Gastrocnemius medialis (tissue), 4 donors: ENCODE results near the gene TSC22D4.

ENCODE experiments used
- POLR2A ChIP-seq, 2 donors: fragments of 450-650 bp; IDR thresholded peaks; one replicate each; pipeline ENCODE4 v1.6.1; 2017; ENCODE audit warnings: antibody characterized with exemption in 2 of 2, mild to moderate bottlenecking in 2 of 2, moderate library complexity in 2 of 2
- TF ChIP-seq, protein P1 (sequence below), 5 experiments: fragments of 450-650 bp in 3 of 5; fragments of 200-600 bp in 2 of 5; sonication (generic) in 2 of 5; IDR thresholded peaks in 4 of 5; conservative IDR thresholded peaks in 1 of 5; 1 replicate in 4 of 5; 2 replicates in 1 of 5; pipeline ENCODE4 v1.5.1; 2016 to 2019; ENCODE audit warnings: antibody characterized with exemption in 5 of 5, mild to moderate bottlenecking in 3 of 5, moderate library complexity in 3 of 5

DNA sequence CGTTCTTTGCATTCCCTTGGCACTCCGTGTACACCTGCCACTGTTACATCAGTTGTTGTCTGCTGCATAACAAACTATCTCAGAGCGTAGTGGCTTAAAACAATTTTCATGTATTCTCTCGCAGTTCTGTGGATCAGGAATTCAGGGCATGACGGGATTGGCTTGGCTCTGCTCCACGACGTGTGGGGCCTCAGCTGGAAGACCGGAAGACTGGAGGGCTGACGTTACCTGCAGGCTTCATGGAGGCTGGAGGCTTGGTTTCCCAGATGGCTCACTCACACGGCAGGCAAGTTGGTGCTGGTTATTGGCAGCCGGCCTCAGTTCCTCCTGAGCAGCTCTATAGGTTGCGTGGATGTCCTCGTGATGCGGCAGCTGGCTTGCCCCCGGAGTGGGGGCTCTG, 30.2 kb upstream of the TSC22D4 start:
- TF ChIP-seq, protein P1, sequence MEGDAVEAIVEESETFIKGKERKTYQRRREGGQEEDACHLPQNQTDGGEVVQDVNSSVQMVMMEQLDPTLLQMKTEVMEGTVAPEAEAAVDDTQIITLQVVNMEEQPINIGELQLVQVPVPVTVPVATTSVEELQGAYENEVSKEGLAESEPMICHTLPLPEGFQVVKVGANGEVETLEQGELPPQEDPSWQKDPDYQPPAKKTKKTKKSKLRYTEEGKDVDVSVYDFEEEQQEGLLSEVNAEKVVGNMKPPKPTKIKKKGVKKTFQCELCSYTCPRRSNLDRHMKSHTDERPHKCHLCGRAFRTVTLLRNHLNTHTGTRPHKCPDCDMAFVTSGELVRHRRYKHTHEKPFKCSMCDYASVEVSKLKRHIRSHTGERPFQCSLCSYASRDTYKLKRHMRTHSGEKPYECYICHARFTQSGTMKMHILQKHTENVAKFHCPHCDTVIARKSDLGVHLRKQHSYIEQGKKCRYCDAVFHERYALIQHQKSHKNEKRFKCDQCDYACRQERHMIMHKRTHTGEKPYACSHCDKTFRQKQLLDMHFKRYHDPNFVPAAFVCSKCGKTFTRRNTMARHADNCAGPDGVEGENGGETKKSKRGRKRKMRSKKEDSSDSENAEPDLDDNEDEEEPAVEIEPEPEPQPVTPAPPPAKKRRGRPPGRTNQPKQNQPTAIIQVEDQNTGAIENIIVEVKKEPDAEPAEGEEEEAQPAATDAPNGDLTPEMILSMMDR (IDR thresholded peaks at IDR 0.05 in 4 of 5, conservative IDR thresholded peaks at IDR 0.05 in 1 of 5): no peak
- TF ChIP-seq POLR2A (IDR thresholded peaks at IDR 0.05): no peak
